Fibroblast of peridontal ligament (primary cell): Measurements from ENCODE around the gene RNASEH2C.
"Not testable (repeated sequence)": the region's sequence is repeated elsewhere in the genome, so short reads cannot be mapped to it uniquely, and the experiment has no call there.

Source experiments
- DNase-seq: peaks from one replicate; pipeline ENCODE4 v3.0.0-alpha.2; 2010; ENCODE audit errors: extremely low read depth

The RNASEH2C gene

DNA sequence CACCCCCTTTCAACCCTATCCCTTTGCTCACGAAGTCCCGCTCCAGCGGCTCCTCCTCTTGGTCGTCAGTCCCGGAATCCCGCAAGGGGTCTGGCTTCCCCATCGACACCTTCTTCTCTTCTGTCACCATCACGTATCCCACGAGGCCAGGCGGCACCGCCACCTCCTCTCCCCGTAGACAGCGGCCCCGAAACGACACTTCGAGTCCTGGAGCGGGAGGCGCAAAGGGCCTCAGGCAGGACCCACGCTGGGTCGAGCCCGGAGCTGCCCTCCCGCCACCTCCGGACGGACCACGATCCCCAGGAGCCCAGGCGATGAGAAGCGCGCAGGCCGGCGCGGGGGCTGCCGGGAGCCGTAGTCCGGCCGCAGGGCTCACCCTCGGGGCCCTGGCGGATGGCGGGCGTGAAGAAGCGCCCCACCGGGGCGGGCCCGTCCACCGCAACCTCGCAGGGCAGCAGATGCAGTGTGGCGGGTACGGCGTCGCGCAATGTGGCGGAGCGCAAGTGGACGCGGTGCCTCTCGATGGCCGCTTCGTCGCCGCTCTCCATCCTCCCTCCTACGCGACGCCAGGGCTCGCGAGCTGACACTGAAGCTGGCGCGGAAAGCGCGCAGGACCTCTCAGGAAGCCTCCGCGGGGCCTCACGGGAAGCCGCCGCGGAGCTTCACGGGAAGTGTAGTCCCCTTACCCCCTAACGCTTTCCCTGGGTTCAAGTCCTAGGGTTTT, at the start of gene RNASEH2C:
Gene RNASEH2C (minus strand): TSS at position 588 of the 724 bp plus-strand sequence. CDS start 40 bp downstream, at position 548.
- DNase-seq, result peak; percentile 78

GRCh38 chr11:65767806-65768205, 47.2 kb upstream of the RNASEH2C start:
- DNase-seq, result not testable (repeated sequence)

GRCh38 chr11:65767406-65767805, 46.8 kb upstream of the RNASEH2C start:
- peak; percentile 77 for DNase-seq

DNA sequence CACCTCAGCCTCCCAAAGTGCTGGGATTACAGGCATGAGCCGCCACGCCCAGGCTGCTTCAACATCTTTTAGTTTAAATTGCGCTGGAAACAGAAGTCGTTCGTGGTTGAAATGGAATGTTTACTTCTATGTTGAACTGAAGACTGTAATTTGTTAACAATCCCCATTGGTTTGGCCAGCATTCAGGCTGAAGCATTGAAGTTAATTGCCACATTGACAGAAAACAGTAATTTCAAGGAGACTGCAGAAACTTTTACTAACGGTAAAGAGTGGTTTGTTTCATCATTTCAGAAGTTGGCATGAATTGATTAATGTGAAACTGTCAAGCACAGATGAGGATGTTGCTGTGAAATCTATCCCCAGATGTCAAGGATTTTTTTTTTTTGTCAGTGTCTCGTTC, 45.9 kb upstream of the RNASEH2C start:
- DNase-seq, result peak; percentile 93

GRCh38 chr11:65764434-65764833, 43.8 kb upstream of the RNASEH2C start:
- no peak for DNase-seq

DNA sequence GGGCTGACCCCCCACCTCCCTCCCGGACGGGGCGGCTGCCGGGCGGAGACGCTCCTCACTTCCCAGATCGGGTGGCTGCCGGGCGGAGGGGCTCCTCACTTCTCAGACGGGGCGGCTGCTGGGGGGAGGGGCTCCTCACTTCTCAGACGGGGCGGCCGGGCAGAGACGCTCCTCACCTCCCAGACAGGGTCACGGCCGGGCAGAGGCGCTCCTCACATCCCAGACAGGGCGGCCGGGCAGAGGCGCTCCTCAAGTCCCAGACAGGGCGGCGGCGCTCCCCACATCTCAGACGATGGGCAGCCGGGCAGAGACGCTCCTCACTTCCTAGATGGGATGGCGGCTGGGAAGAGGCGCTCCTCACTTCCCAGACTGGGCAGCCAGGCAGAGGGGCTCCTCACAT, 42.2 kb upstream of the RNASEH2C start:
- DNase-seq, result not testable (repeated sequence)

GRCh38 chr11:65762169-65762568, 41.6 kb upstream of the RNASEH2C start:
- not testable (repeated sequence) for DNase-seq

DNA sequence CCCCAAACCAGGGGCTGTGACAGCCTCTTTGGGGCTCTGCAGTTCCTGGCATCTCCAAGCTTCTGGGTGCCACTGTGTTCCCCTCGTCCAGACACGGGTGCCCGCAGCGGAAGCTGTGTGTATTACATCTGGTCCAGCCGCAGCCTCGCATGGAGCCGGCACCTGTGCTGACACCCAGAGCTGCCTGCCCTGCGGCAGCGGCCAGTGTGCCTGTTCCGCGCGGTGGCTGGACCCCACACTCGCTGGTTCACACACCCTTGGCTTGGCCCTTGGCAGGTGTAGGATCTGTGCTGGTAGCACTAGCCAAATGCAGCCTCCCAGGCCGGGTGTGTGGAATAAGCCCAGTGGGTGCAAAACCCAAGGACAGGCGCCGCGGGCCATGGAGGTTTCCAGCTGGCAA, 24.5 kb upstream of the RNASEH2C start:
- no peak for DNase-seq

DNA sequence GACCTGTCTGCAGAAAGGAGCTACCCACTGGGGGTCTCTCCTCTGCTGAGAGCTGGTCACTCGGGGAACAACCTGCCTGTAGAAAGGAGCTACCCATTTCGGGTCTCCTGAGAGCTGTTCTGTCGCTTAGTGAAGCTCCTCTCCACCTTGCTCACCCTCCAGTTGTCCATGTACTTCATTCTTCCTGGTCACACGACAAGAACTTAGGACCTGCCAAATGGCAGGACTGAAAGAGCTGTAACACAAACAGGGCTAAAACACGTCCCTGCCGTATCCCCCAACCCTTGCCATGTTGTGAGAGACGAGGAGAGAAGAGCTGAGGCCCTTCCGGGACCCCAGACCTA, 24.1 kb upstream of the RNASEH2C start:
- DNase-seq, result no peak

GRCh38 chr11:65744026-65744698, 23.6 kb upstream of the RNASEH2C start:
- DNase-seq, result peak; percentile 33

DNA sequence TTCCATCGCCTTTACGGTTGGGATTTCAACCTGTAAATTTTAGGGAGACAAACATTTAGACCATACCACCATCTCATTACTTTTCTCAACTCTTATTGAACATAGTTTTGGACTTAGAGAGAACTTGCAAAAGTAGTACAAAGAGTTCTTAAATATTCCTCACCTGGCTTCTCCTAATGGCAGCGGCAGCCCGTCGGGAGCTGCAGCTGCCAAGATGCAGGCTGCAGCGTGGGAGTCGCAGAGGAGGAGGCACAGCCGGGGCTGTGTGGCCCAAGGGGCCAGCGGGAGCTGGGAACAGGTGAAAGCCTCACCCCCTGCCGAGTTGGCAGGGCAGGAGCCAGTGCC, 23.1 kb upstream of the RNASEH2C start:
- DNase-seq, result no peak

GRCh38 chr11:65742353-65742752, 21.8 kb upstream of the RNASEH2C start:
- no peak for DNase-seq

GRCh38 chr11:65741185-65741584, 20.6 kb upstream of the RNASEH2C start:
- DNase-seq, result no peak

GRCh38 chr11:65739022-65739421, 18.4 kb upstream of the RNASEH2C start:
- DNase-seq, result no peak

GRCh38 chr11:65736810-65737209, 16.2 kb upstream of the RNASEH2C start:
- DNase-seq, result no peak

GRCh38 chr11:65735111-65735510, 14.5 kb upstream of the RNASEH2C start:
- DNase-seq, result not testable (repeated sequence)

GRCh38 chr11:65730461-65730860, 9.9 kb upstream of the RNASEH2C start:
- no peak for DNase-seq

DNA sequence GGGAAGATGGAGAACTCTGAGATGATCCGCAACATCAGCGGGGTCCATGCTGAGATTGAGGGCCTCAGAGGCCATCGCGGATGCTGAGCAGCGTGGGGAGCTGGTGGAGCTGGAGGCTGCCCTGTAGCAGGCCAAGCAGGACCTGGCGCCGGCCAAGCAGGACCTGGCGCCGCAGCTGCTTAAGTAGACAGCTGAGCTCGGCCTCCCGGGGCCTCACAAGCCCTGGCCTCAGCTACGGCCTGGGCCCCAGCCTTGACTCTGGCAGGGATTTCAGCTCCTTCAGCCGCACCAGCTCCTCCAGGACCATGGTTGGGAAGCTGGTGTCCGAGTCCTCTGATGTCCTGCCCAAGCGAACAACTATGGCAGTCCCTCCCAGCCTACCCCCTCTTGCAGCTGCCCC, 7.3 kb upstream of the RNASEH2C start:
- no peak for DNase-seq

GRCh38 chr11:65726660-65727059, 6.1 kb upstream of the RNASEH2C start:
- no peak for DNase-seq

GRCh38 chr11:65722261-65722660, 1.7 kb upstream of the RNASEH2C start:
- no peak for DNase-seq

- peak; percentile 44 for DNase-seq
Observed at GRCh38 chr11:65719871-65720210, 757 bp downstream of the RNASEH2C start.

DNA sequence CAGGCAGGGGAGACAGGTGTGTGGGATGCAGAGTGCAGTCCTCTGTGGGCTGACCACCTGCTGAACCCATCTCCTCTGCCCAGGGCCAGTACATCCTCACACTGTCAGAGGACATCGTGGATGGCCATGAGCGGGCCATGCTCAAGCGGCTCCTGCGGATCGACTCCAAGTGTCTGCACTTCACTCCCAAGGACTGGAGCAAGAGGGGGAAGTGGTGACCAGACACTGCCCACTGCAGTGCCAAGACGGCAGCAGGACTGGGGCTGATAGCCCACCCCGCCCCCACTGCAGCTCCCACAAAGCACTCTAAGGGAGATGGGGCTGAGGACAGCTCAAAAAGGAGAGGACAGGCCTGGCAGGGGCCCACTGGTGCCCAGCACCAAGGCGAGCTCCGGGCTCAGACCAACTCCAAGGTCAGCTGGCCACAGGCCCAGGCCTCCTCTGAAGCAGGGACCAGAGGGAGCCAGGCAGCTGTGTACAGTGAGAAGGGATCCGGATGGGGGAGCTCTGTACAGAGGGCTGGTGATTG, 1.6 kb downstream of the RNASEH2C start:
- peak; percentile 19 for DNase-seq

GRCh38 chr11:65718531-65718930, 2.1 kb downstream of the RNASEH2C start:
- no peak for DNase-seq
